Spleen (tissue), 11 donors: ENCODE data around the gene KRT83. TPM values are rescaled to one million over a fixed set of nuclear protein-coding genes. Genes with fewer than 3 reads are reported as not detected.

ENCODE experiments used
- DNase-seq: peaks from one replicate; pipeline ENCODE4 v3.0.0-alpha.2; 2020
- H3K27ac ChIP-seq, 8 donors: fragments of 200-600 bp; sonication (generic) in 7 of 8; 1 replicate in 4 of 8; 2 replicates in 4 of 8; pipeline versions ENCODE4 v1.5.0 to v1.8.0; 2016 to 2021; ENCODE audit warnings: inconsistent platforms in 4 of 8, mild to moderate bottlenecking in 4 of 8, moderate library complexity in 1 of 8
- H3K27me3 ChIP-seq, 7 donors: fragments of 200-600 bp; sonication (generic) in 6 of 7; replicated peaks in 1 of 7; 1 replicate in 4 of 7; 2 replicates in 3 of 7; pipeline versions ENCODE4 v1.5.0 to v1.8.0; 2016 to 2021; ENCODE audit warnings: inconsistent platforms in 3 of 7, mild to moderate bottlenecking in 1 of 7
- H3K36me3 ChIP-seq, 6 donors: fragments of 200-600 bp; sonication (generic) in 5 of 6; 1 replicate in 4 of 6; 2 replicates in 2 of 6; pipeline versions ENCODE4 v1.5.0 to v1.8.0; 2016 to 2021; ENCODE audit warnings: inconsistent platforms in 2 of 6
- H3K4me1 ChIP-seq, 6 donors: fragments of 200-600 bp; sonication (generic) in 5 of 6; 1 replicate in 3 of 6; 2 replicates in 3 of 6; pipeline versions ENCODE4 v1.5.0 to v1.8.0; 2016 to 2021; ENCODE audit warnings: inconsistent platforms in 3 of 6
- H3K4me3 ChIP-seq, 8 donors: fragments of 200-600 bp; sonication (generic) in 7 of 8; 1 replicate in 4 of 8; 2 replicates in 4 of 8; pipeline versions ENCODE4 v1.5.0 to v1.8.0; 2016 to 2021; ENCODE audit warnings: inconsistent platforms in 4 of 8, mild to moderate bottlenecking in 4 of 8, moderate library complexity in 2 of 8
- H3K9me3 ChIP-seq, 8 donors: fragments of 200-600 bp; sonication (generic) in 7 of 8; 1 replicate in 4 of 8; 2 replicates in 4 of 8; pipeline versions ENCODE4 v1.5.0 to v1.8.0; 2016 to 2021; ENCODE audit warnings: inconsistent platforms in 4 of 8
- POLR2A ChIP-seq, 3 donors: fragments of 450-650 bp; IDR thresholded peaks; one replicate each; pipeline ENCODE4 v1.5.1; 2017; ENCODE audit warnings: antibody characterized with exemption in 3 of 3, mild to moderate bottlenecking in 1 of 3
- POLR2AphosphoS5 ChIP-seq, 3 donors: sonication (generic); formaldehyde crosslinking; IDR thresholded peaks; one replicate each; pipeline ENCODE4 v1.5.1; 2017; ENCODE audit warnings: antibody characterized with exemption in 3 of 3
- WGBS, 5 donors: extraction: QIAGEN DNeasy Blood & Tissue Kit in 3 of 5; methylation state at CpG; one replicate each; pipeline versions ENCODE4 v1.1.5 to v1.1.7; 2013 to 2018; 5-methylcytosine and 5-hydroxymethylcytosine counted together
- intact Hi-C: fragments of 100-400 bp; cut with DNase I; formaldehyde crosslinking; loops from one replicate; pipeline ENCODE4 v1.15.0; 2023; ENCODE audit warnings: low total_unique reads
- polyA plus RNA-seq, 3 donors: library from polyadenylated mRNA; stranded (reverse); fragments of 200-250 nt; gene quantifications; one replicate each; pipeline ENCODE4 v1.2.1, GENCODE V29; 2013
- total RNA-seq, 7 donors: library from RNA; depleted of rRNA in 3 of 7; stranded (reverse); fragments of >200 nt in 3 of 7; fragmentation: NEBNext Ultra II Directional in 4 of 7; extraction: Animal tissue kit (Norgen Biotek cat#: 25700) in 4 of 7; gene quantifications; one replicate each; pipeline versions ENCODE4 v1.1.0 to v1.2.1, GENCODE V29; 2016 to 2021
- TF ChIP-seq, protein P1 (sequence below), 11 experiments: fragments of 200-600 bp in 7 of 11; fragments of 450-650 bp in 4 of 11; sonication (generic) in 4 of 11; IDR thresholded peaks in 8 of 11; conservative IDR thresholded peaks in 3 of 11; 1 replicate in 7 of 11; 2 replicates in 4 of 11; pipeline versions ENCODE4 v1.4.0 to v1.8.0; 2016 to 2021; ENCODE audit warnings: antibody characterized with exemption in 11 of 11, inconsistent platforms in 4 of 11, mild to moderate bottlenecking in 1 of 11
- donor health status: healthy with polysubstance abuse.
- donor health status: DM: no; HTN: no; CAD: no; lungs with moderate emphysema.
- donor health status: DM: no; HTN: no; CAD: no.
- donor health status: Bipolar disorder and iron deficiency.
- donor health status: healthy.
- donor health status: DM: no; HTN: no; CAD: no.
- donor health status: DM: yes; HTN: yes; CAD: no.

KRT83 gene
- total and polyA plus RNA-seq, 10 donors = not detected

DNA sequence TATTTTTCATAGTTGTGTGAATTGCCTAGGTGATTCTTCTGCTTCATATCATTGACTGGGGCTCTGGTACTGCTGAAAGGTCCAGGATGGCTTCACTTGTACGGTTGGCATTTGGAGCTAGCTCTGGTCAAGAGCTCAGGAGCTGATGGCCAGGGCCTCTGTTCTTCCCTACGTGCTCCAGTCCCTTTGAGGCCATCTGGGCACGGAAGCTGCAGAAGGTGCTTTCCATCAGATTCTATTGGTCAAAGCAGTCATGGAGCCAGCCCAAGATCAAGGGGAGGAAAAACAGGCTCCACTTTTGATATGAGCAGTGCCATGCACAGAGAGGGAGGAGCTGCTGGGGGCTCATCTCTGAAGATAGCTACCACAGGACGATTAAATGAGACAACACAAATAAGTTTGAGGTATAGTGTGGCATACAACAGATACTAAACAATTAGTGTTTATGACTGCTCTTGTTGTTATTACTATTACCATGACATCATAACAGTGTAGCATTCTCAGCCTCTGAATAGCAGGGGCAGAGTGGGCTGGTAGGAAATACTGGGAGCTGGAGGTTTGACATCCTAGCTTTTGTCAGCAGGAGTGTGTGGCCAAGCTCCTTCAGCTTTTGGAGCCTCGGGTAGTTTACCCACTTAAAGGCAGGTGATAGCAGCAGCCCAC lies 10.4 kb downstream of the KRT83 start:
- Histone ChIP-seq H3K9me3 (no peaks in the 10 kb centered on the region), H3K4me3 (no peak overlapping the region), H3K27me3 (peaks cover 4 to 73% (median 23%) of the 10 kb centered on the region in 7 donors), H3K36me3 (no peaks in the 10 kb centered on the region), H3K27ac (no peak overlapping the region), H3K4me1 (peaks cover 0 to 13% (median 8%) of the 10 kb centered on the region in 6 donors)
- peak; percentile 29 for DNase-seq
- WGBS, 5 donors = 75 to 86% (median 76%) methylated on average over 4 to 5 of the region's 5 CpGs
- TF ChIP-seq, protein P1, sequence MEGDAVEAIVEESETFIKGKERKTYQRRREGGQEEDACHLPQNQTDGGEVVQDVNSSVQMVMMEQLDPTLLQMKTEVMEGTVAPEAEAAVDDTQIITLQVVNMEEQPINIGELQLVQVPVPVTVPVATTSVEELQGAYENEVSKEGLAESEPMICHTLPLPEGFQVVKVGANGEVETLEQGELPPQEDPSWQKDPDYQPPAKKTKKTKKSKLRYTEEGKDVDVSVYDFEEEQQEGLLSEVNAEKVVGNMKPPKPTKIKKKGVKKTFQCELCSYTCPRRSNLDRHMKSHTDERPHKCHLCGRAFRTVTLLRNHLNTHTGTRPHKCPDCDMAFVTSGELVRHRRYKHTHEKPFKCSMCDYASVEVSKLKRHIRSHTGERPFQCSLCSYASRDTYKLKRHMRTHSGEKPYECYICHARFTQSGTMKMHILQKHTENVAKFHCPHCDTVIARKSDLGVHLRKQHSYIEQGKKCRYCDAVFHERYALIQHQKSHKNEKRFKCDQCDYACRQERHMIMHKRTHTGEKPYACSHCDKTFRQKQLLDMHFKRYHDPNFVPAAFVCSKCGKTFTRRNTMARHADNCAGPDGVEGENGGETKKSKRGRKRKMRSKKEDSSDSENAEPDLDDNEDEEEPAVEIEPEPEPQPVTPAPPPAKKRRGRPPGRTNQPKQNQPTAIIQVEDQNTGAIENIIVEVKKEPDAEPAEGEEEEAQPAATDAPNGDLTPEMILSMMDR (IDR thresholded peaks at IDR 0.05 in 8 of 11, conservative IDR thresholded peaks at IDR 0.05 in 3 of 11) = no peak
- TF ChIP-seq POLR2A (IDR thresholded peaks at IDR 0.05) (no peak), POLR2AphosphoS5 (IDR thresholded peaks at IDR 0.05) (no peak)
- intact Hi-C loops = no loop called here

DNA sequence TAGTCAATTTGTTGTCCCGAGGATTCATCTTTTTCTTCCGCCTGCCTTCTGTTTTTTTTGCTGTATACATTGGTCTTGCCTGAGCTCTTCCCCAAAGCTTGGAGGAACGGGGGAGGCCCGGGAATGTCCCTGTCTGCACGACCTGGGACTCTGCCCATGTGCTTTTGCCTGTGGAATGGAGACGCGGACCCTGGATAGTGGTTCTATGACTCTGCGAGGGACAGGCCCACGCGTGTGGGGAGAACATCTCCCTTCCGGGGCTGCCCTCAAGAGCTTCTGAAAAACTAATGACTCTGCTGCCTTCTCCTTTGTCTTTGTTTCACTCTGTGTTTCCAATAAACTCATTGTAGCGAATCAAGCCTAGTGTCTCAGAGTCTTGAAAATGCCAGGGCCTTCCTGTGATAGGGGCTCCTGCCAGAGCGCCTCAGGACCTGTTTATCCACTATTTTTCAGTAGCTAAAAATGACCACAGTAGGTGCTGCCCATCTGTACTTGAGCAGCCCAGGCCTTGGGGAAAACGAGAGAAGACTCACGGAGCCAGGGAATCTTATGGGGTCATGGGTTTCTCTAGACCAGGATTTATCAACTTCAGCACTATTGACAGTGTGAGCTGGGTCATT lies 12.3 kb downstream of the KRT83 start:
- H3K27me3 ChIP-seq = peaks cover 4 to 79% (median 23%) of the 10 kb centered on the region in 7 donors
- H3K4me1 ChIP-seq = peaks cover 0 to 20% (median 11%) of the 10 kb centered on the region in 6 donors
- peak overlapping the region in 5 of 8 donors; percentile 12 to 61 (median 29) for H3K4me3 ChIP-seq
- DNase-seq = peak; percentile 43
- peak overlapping the region in 2 of 8 donors; percentile 5 to 18 for H3K27ac ChIP-seq
- WGBS, 5 donors = 53 to 61% (median 55%) methylated on average over 15 of the region's 15 CpGs
- no peaks in the 10 kb centered on the region for H3K36me3 ChIP-seq
- TF ChIP-seq, protein P1 (IDR thresholded peaks at IDR 0.05 in 8 of 11, conservative IDR thresholded peaks at IDR 0.05 in 3 of 11) = no peak
- TF ChIP-seq POLR2A (IDR thresholded peaks at IDR 0.05) = no peak
- TF ChIP-seq POLR2AphosphoS5 (IDR thresholded peaks at IDR 0.05) = no peak
- H3K9me3 ChIP-seq = no peaks in the 10 kb centered on the region
- intact Hi-C loops = no loop called here

DNA sequence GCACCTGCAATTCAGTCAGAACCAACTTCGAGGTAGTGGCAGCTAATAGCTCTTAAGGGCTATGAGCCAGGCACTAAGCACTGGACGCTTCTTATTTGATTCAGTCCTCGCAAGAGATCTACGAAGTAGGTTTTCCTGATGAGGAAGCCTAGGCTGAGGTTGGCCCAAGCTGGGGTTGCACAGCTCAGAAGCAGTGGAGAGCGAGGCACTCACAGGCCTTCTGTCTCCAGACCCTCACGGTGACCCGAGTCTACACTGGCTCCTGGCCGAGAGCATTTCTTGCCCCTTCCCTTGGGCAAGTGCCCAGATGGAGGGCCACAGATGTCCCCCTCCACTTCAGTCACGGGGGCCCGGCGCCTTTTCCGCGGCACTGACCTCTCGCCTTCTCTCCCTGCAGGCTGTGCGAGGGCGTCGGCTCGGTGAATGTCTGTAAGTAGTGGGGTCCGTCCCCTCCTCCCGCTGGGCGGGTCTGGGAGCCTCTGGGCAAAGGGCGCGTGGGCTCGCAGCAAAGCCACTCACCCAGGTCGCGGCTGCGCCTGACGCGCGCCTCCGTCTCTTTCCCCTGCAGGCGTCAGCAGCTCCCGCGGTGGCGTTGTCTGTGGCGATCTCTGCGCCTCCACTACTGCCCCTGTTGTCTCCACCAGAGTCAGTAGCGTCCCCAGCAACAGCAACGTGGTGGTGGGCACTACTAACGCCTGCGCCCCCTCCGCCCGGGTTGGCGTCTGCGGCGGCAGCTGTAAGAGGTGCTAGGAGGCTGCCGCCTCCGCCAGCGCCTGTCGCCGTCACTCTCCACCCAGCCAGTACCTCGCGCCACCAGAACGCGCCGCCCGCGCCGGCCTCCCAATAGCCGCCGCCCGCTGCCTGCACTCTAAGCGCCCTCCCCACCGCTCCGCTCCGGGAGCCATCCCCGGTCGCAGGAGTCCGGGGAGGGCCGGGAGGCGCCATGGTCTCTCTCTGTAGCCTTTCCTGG lies 13.1 kb downstream of the KRT83 start:
- WGBS, 5 donors = 8 to 22% (median 9%) methylated on average over 36 to 71 of the region's 71 CpGs
- Histone ChIP-seq H3K4me3 (peak overlapping the region in 6 of 8 donors; percentile 12 to 61 (median 30)), H3K9me3 (no peaks in the 10 kb centered on the region), H3K27me3 (peaks cover 4 to 75% (median 23%) of the 10 kb centered on the region in 7 donors), H3K36me3 (no peaks in the 10 kb centered on the region), H3K27ac (peak overlapping the region in 2 of 8 donors; percentile 5 to 18), H3K4me1 (peaks cover 0 to 20% (median 11%) of the 10 kb centered on the region in 6 donors)
- TF ChIP-seq POLR2AphosphoS5 (IDR thresholded peaks at IDR 0.05) (peak in 2 of 3 donors; percentile 25 to 29), POLR2A (IDR thresholded peaks at IDR 0.05) (no peak)
- TF ChIP-seq, protein P1 (IDR thresholded peaks at IDR 0.05 in 8 of 11, conservative IDR thresholded peaks at IDR 0.05 in 3 of 11) = peak in 4 of 11 experiments; percentile 8 to 35 (median 26)
- intact Hi-C loops = no loop called here
- peak; percentile 76 for DNase-seq
